ENCODE results near the gene PRPSAP1. TPM values are rescaled to one million over a fixed set of nuclear protein-coding genes. Genes with fewer than 3 reads are reported as not detected.

PRPSAP1 gene
- polyA plus RNA-seq, 1 of the 3 experiments (the other 2 are of a cell fraction): 118 TPM

DNA sequence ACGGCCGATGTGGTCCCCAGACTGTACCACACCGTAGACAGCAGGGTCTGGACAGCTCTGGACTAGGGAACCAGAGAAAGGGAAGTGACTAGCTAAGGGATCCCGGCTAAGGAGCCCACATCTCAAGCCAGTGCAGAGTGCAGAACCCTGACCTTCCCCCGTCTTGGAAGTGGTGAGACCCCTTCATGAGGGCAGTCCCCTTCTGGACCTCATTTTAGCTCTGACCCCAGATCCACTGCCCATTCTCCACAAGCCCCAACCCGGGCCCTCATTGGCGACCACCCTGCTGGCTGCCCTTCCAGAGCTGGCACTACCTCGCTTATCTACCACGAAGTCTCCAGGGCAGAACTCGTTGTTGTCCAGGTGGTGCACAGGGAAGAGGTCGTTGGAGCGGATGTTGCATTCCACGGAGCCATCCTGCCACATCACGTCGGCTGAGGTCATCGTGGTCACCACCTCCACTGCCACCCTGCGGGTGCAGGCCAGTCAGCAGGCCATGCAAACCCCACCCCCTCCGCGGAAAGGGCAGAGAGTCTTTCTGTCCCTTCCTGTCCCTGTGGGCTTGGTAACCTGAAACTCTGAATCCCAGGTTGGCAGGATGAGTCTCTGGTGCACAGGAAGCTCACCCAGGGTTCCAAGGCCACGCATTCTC, 44.9 kb upstream of the PRPSAP1 start:
- Histone ChIP-seq H3K79me2 (ENCODE audit: insufficient read depth) (no peaks in the 10 kb centered on the region), H3K27me3 (ENCODE audit: insufficient read depth) (no peaks in the 10 kb centered on the region), H3K27ac (ENCODE audit: low read depth in 2 of 2, low read length in 1 of 2) (no peak overlapping the region), H3K9ac (no peak overlapping the region), H2AFZ (ENCODE audit: low read depth) (no peak overlapping the region), H3K4me2 (no peak overlapping the region), H3K4me1 (ENCODE audit: control insufficient read depth in 1 of 2, insufficient read depth in 2 of 2, low read depth in 1 of 2, low read length in 1 of 2) (peaks cover 0 to 3% of the 10 kb centered on the region in 2 experiments; a peak in 1 of 4 replicates), H3K9me2 (no peaks in the 10 kb centered on the region), H3K36me3 (replicated peaks in 1 of 2; ENCODE audit: control insufficient read depth in 1 of 2, insufficient read depth in 2 of 2, low read length in 1 of 2) (peaks cover 61 to 86% of the 10 kb centered on the region in 2 experiments), H3F3A (replicated peaks; ENCODE audit: insufficient read depth) (no peaks in the 10 kb centered on the region), H4K20me1 (ENCODE audit: insufficient read depth) (no peaks in the 10 kb centered on the region), H3K9me3 (no peaks in the 10 kb centered on the region), H3K4me3 (ENCODE audit: low read depth in 2 of 2, low read length in 1 of 2) (no peak overlapping the region)
- DNase-seq: no peak
- POLR2A ChIA-PET: interaction anchor here (0.8 to 1.5 kb wide), 5 partner anchors 11 to 94 kb away, joined by 3 to 9 read pairs (median 3); partner anchors contain the start of gene QRICH2
- TF ChIP-seq RFX5 (IDR thresholded peaks at IDR 0.05; ENCODE audit: low read length) (no peak), GABPA (IDR thresholded peaks at IDR 0.05; ENCODE audit: low read depth) (no peak), RAD21 (IDR thresholded peaks at IDR 0.05; ENCODE audit: low read length) (no peak), GATA2 (CRISPR knock-in tag; IDR thresholded peaks at IDR 0.05) (no peak), CHD2 (IDR thresholded peaks at IDR 0.05; ENCODE audit: low read length, partially characterized antibody) (no peak), ELF1 (IDR thresholded peaks at IDR 0.05) (no peak)
- TF ChIP-seq, protein P1, sequence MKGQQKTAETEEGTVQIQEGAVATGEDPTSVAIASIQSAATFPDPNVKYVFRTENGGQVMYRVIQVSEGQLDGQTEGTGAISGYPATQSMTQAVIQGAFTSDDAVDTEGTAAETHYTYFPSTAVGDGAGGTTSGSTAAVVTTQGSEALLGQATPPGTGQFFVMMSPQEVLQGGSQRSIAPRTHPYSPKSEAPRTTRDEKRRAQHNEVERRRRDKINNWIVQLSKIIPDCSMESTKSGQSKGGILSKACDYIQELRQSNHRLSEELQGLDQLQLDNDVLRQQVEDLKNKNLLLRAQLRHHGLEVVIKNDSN (IDR thresholded peaks at IDR 0.05; ENCODE audit: borderline replicate concordance, low read depth): no peak
- CTCF ChIA-PET: interaction anchor here (0.7 to 10.1 kb wide), 69 partner anchors 8 to 391 kb away, joined by 3 to 348 read pairs (median 8); partner anchors contain the start of genes AANAT, PRPSAP1, QRICH2 and RHBDF2
- 82% methylated on average over 16 of the region's 20 CpGs for WGBS (ENCODE audit: low lambda C conversion rate)

DNA sequence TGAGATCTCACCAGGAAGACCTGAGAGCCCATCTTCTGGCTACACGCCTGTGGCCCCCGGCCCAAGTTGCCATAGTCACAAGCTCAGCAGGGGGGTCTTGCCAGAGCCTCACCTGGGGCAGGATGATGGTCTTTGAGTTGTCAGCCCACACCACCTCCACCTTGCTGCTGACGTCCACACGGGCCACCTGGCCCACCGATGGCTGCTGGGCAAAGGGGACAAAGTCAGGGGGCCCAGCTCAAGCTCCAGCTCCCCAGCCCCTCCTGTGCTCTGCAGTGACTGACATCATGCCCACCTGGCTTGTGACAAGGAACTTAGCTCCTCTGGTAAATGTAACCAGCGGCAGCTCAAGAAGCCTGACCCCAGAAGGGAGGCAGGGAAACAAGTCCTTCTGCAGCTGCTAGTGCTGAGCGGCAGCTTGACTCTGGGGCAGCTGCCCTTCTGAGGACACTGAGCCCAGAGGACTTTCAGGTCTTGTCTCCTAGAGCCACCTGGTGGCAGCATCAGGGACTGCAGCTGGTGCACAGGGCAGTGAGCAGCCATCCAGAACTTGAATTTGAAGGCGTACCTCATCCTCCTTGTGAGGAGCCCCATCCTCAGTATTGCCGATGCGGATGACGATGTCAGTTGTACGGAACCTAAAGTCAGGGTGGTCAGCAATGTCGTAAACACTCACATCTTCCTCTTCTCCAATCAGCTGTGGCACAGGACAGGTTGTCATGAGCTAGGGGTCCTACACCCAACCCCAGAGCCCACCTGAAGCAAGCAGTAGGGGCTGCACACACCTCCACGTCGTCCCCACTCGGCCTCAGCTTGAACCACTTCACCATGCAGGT, 44.2 kb upstream of the PRPSAP1 start:
- POLR2A ChIA-PET: interaction anchor here (0.7 to 1.5 kb wide), 7 partner anchors 10 to 94 kb away, joined by 3 to 9 read pairs (median 3); partner anchors contain the start of genes PRPSAP1 and QRICH2
- Histone ChIP-seq H3K27ac (ENCODE audit: low read depth in 2 of 2, low read length in 1 of 2) (no peak overlapping the region; a peak in 1 of 4 replicates), H3K9ac (no peak overlapping the region), H3F3A (replicated peaks; ENCODE audit: insufficient read depth) (no peaks in the 10 kb centered on the region), H3K27me3 (ENCODE audit: insufficient read depth) (no peaks in the 10 kb centered on the region), H3K4me2 (no peak overlapping the region), H3K4me3 (ENCODE audit: low read depth in 2 of 2, low read length in 1 of 2) (no peak overlapping the region; a peak in 1 of 4 replicates), H4K20me1 (ENCODE audit: insufficient read depth) (no peaks in the 10 kb centered on the region), H3K79me2 (ENCODE audit: insufficient read depth) (no peaks in the 10 kb centered on the region), H2AFZ (ENCODE audit: low read depth) (no peak overlapping the region), H3K4me1 (ENCODE audit: control insufficient read depth in 1 of 2, insufficient read depth in 2 of 2, low read depth in 1 of 2, low read length in 1 of 2) (peaks cover 0 to 3% of the 10 kb centered on the region in 2 experiments; a peak in 1 of 4 replicates), H3K9me2 (no peaks in the 10 kb centered on the region), H3K9me3 (no peaks in the 10 kb centered on the region), H3K36me3 (replicated peaks in 1 of 2; ENCODE audit: control insufficient read depth in 1 of 2, insufficient read depth in 2 of 2, low read length in 1 of 2) (peaks cover 60 to 85% of the 10 kb centered on the region in 2 experiments)
- peak; percentile 92 for DNase-seq
- CTCF ChIA-PET: interaction anchor here (0.6 to 10.1 kb wide), 79 partner anchors 9 to 625 kb away, joined by 3 to 348 read pairs (median 5); partner anchors contain the start of genes AANAT, PRPSAP1, QRICH2 and RHBDF2
- 24% methylated on average over 11 of the region's 16 CpGs for WGBS (ENCODE audit: low lambda C conversion rate)
- no peak for TF ChIP-seq YY1 (IDR thresholded peaks at IDR 0.05; ENCODE audit: low read depth)
- TF ChIP-seq GABPA (IDR thresholded peaks at IDR 0.05; ENCODE audit: low read depth): no peak
- TF ChIP-seq, protein P2, sequence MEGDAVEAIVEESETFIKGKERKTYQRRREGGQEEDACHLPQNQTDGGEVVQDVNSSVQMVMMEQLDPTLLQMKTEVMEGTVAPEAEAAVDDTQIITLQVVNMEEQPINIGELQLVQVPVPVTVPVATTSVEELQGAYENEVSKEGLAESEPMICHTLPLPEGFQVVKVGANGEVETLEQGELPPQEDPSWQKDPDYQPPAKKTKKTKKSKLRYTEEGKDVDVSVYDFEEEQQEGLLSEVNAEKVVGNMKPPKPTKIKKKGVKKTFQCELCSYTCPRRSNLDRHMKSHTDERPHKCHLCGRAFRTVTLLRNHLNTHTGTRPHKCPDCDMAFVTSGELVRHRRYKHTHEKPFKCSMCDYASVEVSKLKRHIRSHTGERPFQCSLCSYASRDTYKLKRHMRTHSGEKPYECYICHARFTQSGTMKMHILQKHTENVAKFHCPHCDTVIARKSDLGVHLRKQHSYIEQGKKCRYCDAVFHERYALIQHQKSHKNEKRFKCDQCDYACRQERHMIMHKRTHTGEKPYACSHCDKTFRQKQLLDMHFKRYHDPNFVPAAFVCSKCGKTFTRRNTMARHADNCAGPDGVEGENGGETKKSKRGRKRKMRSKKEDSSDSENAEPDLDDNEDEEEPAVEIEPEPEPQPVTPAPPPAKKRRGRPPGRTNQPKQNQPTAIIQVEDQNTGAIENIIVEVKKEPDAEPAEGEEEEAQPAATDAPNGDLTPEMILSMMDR (IDR thresholded peaks at IDR 0.05): peak; percentile 99
- peak; percentile 96 for TF ChIP-seq RAD21 (IDR thresholded peaks at IDR 0.05; ENCODE audit: low read length)
- no peak for TF ChIP-seq FOXM1 (IDR thresholded peaks at IDR 0.05; ENCODE audit: low read depth)
- TF ChIP-seq MXI1 (IDR thresholded peaks at IDR 0.05; ENCODE audit: low read depth, low read length): peak; percentile 35; the same call in 1 of the 2 replicates
- peak; percentile 50; the same call in 1 of the 2 replicates for TF ChIP-seq RCOR1 (IDR thresholded peaks at IDR 0.05; ENCODE audit: low read length)
- TF ChIP-seq FOXJ3 (CRISPR knock-in tag; IDR thresholded peaks at IDR 0.05): no peak
- TF ChIP-seq CHD2 (IDR thresholded peaks at IDR 0.05; ENCODE audit: low read length, partially characterized antibody): peak; percentile 46
- TF ChIP-seq SIN3A (IDR thresholded peaks at IDR 0.05; ENCODE audit: borderline replicate concordance, low read depth, low read length): peak; percentile 31; the same call in 1 of the 2 replicates
- peak; percentile 99 for TF ChIP-seq SMC3 (IDR thresholded peaks at IDR 0.05; ENCODE audit: low read depth, low read length)
- TF ChIP-seq, protein P3, sequence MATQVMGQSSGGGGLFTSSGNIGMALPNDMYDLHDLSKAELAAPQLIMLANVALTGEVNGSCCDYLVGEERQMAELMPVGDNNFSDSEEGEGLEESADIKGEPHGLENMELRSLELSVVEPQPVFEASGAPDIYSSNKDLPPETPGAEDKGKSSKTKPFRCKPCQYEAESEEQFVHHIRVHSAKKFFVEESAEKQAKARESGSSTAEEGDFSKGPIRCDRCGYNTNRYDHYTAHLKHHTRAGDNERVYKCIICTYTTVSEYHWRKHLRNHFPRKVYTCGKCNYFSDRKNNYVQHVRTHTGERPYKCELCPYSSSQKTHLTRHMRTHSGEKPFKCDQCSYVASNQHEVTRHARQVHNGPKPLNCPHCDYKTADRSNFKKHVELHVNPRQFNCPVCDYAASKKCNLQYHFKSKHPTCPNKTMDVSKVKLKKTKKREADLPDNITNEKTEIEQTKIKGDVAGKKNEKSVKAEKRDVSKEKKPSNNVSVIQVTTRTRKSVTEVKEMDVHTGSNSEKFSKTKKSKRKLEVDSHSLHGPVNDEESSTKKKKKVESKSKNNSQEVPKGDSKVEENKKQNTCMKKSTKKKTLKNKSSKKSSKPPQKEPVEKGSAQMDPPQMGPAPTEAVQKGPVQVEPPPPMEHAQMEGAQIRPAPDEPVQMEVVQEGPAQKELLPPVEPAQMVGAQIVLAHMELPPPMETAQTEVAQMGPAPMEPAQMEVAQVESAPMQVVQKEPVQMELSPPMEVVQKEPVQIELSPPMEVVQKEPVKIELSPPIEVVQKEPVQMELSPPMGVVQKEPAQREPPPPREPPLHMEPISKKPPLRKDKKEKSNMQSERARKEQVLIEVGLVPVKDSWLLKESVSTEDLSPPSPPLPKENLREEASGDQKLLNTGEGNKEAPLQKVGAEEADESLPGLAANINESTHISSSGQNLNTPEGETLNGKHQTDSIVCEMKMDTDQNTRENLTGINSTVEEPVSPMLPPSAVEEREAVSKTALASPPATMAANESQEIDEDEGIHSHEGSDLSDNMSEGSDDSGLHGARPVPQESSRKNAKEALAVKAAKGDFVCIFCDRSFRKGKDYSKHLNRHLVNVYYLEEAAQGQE (IDR thresholded peaks at IDR 0.05; ENCODE audit: low read depth, low read length): no peak

Data from SK-N-SH (cell line).